Thymus (tissue), 11 donors: ENCODE results near the gene CRELD2. TPM values are rescaled to one million over a fixed set of nuclear protein-coding genes. Genes with fewer than 3 reads are reported as not detected.

Experiments
- DNase-seq, 9 donors: peaks; one replicate each; pipeline ENCODE4 v3.0.0-alpha.2; 2013; ENCODE audit warnings: low spot score in 9 of 9, low read depth in 6 of 9, missing footprints in 1 of 9
- H3K27ac ChIP-seq, 2 donors: one replicate each; pipeline ENCODE4 v1.5.1; 2013; ENCODE audit warnings: control low read depth in 1 of 2, low read depth in 1 of 2, low read length in 1 of 2, mild to moderate bottlenecking in 1 of 2, moderate library complexity in 1 of 2
- H3K27me3 ChIP-seq, 2 donors: one replicate each; pipeline ENCODE4 v1.5.1; 2013; ENCODE audit warnings: low read length in 1 of 2; ENCODE audit not compliant: control insufficient read depth in 2 of 2, insufficient read depth in 1 of 2
- H3K36me3 ChIP-seq, 2 donors: one replicate each; pipeline ENCODE4 v1.5.1; 2013; ENCODE audit warnings: low read length in 1 of 2, mild to moderate bottlenecking in 1 of 2, moderate library complexity in 1 of 2; ENCODE audit not compliant: control insufficient read depth in 2 of 2, insufficient read depth in 2 of 2
- H3K4me1 ChIP-seq, 2 donors: one replicate each; pipeline ENCODE4 v1.5.1; 2013; ENCODE audit warnings: low read length in 2 of 2; ENCODE audit not compliant: control insufficient read depth in 2 of 2, insufficient read depth in 2 of 2
- H3K4me3 ChIP-seq, 2 donors: one replicate each; pipeline ENCODE4 v1.5.1; 2013; ENCODE audit warnings: low read length in 2 of 2, control low read depth in 1 of 2, mild to moderate bottlenecking in 1 of 2
- H3K9me3 ChIP-seq, 2 donors: one replicate each; pipeline ENCODE4 v1.5.1; 2013; ENCODE audit warnings: low read length in 1 of 2, mild to moderate bottlenecking in 1 of 2; ENCODE audit not compliant: control insufficient read depth in 2 of 2, insufficient read depth in 1 of 2
- WGBS: extraction: QIAGEN DNeasy Blood & Tissue Kit; methylation state at CpG from one replicate; pipeline ENCODE4 v1.1.7; 2013; 5-methylcytosine and 5-hydroxymethylcytosine counted together
- polyA plus RNA-seq: library from polyadenylated mRNA; stranded (reverse); fragments of 200-250 nt; gene quantifications from one replicate; pipeline ENCODE4 v1.2.3, GENCODE V29; 2013
- total RNA-seq: library from RNA; stranded (reverse); fragments of 120-200 nt; gene quantifications from one replicate; pipeline ENCODE4 v1.2.4, GENCODE V29; 2013
- donor health status: healthy.

The CRELD2 gene
- total and polyA plus RNA-seq, 2 donors, result 24.3 to 25.8 TPM

DNA sequence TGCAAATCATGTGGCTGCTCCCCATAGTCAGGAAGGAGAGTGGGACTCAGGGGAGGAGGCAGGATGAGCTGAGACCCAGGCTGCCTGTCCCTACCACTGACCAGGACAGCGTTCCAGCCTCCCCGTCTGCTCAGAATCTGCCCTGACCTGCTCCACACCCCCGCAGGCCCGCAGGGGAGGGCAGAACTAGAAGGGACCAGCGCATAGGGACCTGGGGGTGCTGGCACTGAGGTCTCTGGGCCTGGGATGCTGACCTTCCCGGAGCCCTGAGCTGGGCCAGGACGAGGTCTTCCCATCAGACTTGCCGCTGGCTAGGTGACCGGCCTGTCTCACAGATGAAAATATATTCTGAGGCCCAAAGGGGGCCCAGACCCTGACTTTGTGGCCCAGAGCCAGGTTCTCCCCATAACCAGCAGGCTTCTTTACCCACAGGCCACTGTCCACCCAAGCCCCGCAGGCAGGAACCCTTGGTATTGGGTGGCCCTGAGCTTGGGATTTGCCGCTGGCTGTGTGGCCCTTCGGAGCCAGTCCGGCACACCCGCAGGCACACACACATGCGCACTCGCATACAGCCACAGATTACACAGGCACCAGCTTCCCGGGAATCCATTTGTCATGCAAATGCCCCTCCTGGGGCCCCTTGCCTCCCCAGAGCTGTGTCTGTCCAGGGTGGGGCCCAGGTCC is 28.3 kb downstream of the CRELD2 start:
- Histone ChIP-seq H3K36me3 (no peaks in the 10 kb centered on the region), H3K4me3 (no peak overlapping the region), H3K27me3 (no peaks in the 10 kb centered on the region), H3K4me1 (peaks cover 0 to 8% of the 10 kb centered on the region in 2 donors), H3K9me3 (peaks cover 0 to 4% of the 10 kb centered on the region in 2 donors), H3K27ac (no peak overlapping the region)
- DNase-seq, result no peak
- 98% methylated on average over 17 of the region's 17 CpGs for WGBS

DNA sequence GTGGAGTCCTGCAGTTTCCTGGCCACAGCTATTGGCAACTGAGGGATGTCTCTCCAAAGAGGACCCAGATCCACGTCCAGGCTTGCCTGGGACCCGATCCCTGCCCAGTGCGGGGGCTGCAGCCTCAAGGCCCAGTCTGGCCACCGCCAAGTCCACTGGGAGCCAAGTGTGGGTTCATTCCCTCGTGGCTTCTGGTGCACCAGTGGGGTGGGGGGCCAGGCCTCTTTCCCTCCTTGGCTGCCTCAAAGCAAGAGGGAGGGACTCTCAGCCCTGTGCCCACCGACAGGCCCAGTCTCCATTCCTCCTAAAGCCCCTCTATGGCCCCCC is 28.8 kb downstream of the CRELD2 start:
- no peak overlapping the region for H3K4me3 ChIP-seq
- no peaks in the 10 kb centered on the region for H3K36me3 ChIP-seq
- H3K4me1 ChIP-seq, result peaks cover 0 to 11% of the 10 kb centered on the region in 2 donors

GRCh38 chr22:49948116-49948957 is 29.9 kb downstream of the CRELD2 start:
- H3K4me3 ChIP-seq, result no peak overlapping the region
- H3K27ac ChIP-seq, result no peak overlapping the region
- H3K27me3 ChIP-seq, result no peaks in the 10 kb centered on the region
- DNase-seq, result no peak
- H3K9me3 ChIP-seq, result no peaks in the 10 kb centered on the region
- no peaks in the 10 kb centered on the region for H3K36me3 ChIP-seq
- peaks cover 0 to 11% of the 10 kb centered on the region in 2 donors for H3K4me1 ChIP-seq
- WGBS, result 96% methylated on average over 23 of the region's 23 CpGs

More for the DNA sequence above, 28.8 kb downstream of the CRELD2 start:
- H3K27ac ChIP-seq, result no peak overlapping the region
- 90% methylated on average over 6 of the region's 6 CpGs for WGBS
- H3K9me3 ChIP-seq, result no peaks in the 10 kb centered on the region
- DNase-seq, result no peak
- no peaks in the 10 kb centered on the region for H3K27me3 ChIP-seq

GRCh38 chr22:49948958-49949913 is 30.8 kb downstream of the CRELD2 start:
- no peak overlapping the region for H3K4me3 ChIP-seq
- DNase-seq, result no peak
- H3K4me1 ChIP-seq, result peaks cover 0 to 11% of the 10 kb centered on the region in 2 donors
- H3K36me3 ChIP-seq, result no peaks in the 10 kb centered on the region
- 96% methylated on average over 42 of the region's 42 CpGs for WGBS
- H3K27ac ChIP-seq, result no peak overlapping the region
- no peaks in the 10 kb centered on the region for H3K9me3 ChIP-seq
- no peaks in the 10 kb centered on the region for H3K27me3 ChIP-seq

DNA sequence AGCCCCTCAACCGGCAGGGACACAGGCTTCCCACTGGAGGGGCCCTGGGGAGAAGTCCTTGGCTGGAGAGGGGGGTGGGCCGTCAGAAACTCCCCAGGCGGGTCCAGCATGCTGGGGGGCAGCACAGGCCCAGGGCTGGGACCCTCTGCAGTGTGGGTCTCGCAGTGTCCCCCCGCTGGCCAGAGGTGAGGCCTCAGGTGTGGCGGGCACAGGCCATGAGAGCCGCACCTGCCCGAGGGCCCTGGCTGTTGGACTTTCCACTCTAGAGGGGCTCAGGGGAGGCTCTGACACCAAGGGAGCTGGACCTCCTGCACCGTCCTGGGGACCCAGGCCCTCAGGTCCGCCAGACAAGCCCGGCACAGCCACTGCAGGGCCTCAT is 31.5 kb downstream of the CRELD2 start:
- peaks cover 0 to 11% of the 10 kb centered on the region in 2 donors for H3K4me1 ChIP-seq
- H3K4me3 ChIP-seq, result no peak overlapping the region
- H3K27me3 ChIP-seq, result no peaks in the 10 kb centered on the region
- no peak overlapping the region for H3K27ac ChIP-seq
- no peaks in the 10 kb centered on the region for H3K36me3 ChIP-seq
- 97% methylated on average over 11 of the region's 11 CpGs for WGBS
- no peaks in the 10 kb centered on the region for H3K9me3 ChIP-seq
- DNase-seq, result no peak

- peaks cover 0 to 15% of the 10 kb centered on the region in 2 donors for H3K4me1 ChIP-seq
- 94% methylated on average over 18 of the region's 18 CpGs for WGBS
- H3K27ac ChIP-seq, result peak overlapping the region in 1 of 2 donors; percentile 74
- H3K4me3 ChIP-seq, result no peak overlapping the region
- H3K36me3 ChIP-seq, result no peaks in the 10 kb centered on the region
- H3K27me3 ChIP-seq, result no peaks in the 10 kb centered on the region
- no peaks in the 10 kb centered on the region for H3K9me3 ChIP-seq
- no peak for DNase-seq
These were observed 32.1 kb downstream of the CRELD2 start for GRCh38 chr22:49950396-49950994.

GRCh38 chr22:49951000-49951677 is 32.7 kb downstream of the CRELD2 start:
- Histone ChIP-seq H3K27ac (peak overlapping the region in 1 of 2 donors; percentile 74), H3K4me3 (no peak overlapping the region), H3K36me3 (no peaks in the 10 kb centered on the region), H3K4me1 (peaks cover 0 to 11% of the 10 kb centered on the region in 2 donors), H3K9me3 (no peaks in the 10 kb centered on the region), H3K27me3 (no peaks in the 10 kb centered on the region)
- no peak for DNase-seq
- WGBS, result 95% methylated on average over 28 of the region's 28 CpGs

DNA sequence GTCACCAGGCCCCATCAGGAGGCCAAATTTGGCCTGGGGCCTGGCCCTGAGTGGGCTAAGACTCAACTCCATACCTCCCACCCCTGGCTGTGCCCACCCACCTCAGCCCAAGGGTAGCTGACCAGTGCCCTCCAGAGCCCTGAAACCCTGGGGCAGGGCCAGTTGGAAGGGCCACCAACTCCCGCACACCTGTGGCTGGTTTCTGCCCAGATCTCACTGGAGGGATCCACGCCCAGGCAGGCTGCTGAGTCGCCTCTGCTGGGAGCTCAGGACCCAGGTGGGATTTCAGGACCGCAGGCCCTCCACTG is 33.2 kb downstream of the CRELD2 start:
- Histone ChIP-seq H3K36me3 (no peaks in the 10 kb centered on the region), H3K9me3 (no peaks in the 10 kb centered on the region), H3K4me1 (peaks cover 0 to 11% of the 10 kb centered on the region in 2 donors), H3K4me3 (no peak overlapping the region), H3K27me3 (no peaks in the 10 kb centered on the region), H3K27ac (peak overlapping the region in 1 of 2 donors; percentile 66)
- DNase-seq, result no peak
- 90% methylated on average over 4 of the region's 4 CpGs for WGBS
